ENCODE measurements around the gene CYP2S1. TPM values are rescaled to one million over a fixed set of nuclear protein-coding genes. Genes with fewer than 3 reads are reported as not detected.

The CYP2S1 gene
- total RNA-seq, 4 donors from 2014 or later, result 4.1 to 147 (median 67.1) TPM

DNA sequence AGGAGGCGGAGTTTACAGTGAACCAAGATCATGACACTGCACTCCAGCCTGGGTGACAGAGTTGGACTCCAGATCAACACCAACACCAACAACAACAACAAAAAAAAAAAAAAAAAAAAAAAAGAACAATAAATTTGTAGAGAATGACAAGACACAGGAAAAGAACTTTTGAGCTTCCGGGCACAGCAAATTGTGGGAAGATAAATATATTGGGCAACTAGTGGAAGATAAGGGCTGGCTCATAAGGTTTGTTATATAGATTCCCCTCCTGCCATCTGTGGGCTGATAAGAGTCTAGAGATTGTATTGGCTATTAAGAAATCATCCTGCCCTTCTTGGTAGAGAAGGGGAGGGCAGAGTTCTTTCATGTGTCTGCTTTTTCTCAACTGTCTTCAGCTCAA lies 33.1 kb upstream of the CYP2S1 start:
- Histone ChIP-seq H3K27me3 (no peaks in the 10 kb centered on the region), H3K27ac (peak overlapping the region in 2 of 4 donors; percentile 74 to 83), H3K4me1 (peaks cover 0 to 5% (median 0%) of the 10 kb centered on the region in 4 donors), H3K9me3 (no peaks in the 10 kb centered on the region), H3K36me3 (no peaks in the 10 kb centered on the region), H3K4me3 (no peak overlapping the region)
- TF ChIP-seq, protein P1, sequence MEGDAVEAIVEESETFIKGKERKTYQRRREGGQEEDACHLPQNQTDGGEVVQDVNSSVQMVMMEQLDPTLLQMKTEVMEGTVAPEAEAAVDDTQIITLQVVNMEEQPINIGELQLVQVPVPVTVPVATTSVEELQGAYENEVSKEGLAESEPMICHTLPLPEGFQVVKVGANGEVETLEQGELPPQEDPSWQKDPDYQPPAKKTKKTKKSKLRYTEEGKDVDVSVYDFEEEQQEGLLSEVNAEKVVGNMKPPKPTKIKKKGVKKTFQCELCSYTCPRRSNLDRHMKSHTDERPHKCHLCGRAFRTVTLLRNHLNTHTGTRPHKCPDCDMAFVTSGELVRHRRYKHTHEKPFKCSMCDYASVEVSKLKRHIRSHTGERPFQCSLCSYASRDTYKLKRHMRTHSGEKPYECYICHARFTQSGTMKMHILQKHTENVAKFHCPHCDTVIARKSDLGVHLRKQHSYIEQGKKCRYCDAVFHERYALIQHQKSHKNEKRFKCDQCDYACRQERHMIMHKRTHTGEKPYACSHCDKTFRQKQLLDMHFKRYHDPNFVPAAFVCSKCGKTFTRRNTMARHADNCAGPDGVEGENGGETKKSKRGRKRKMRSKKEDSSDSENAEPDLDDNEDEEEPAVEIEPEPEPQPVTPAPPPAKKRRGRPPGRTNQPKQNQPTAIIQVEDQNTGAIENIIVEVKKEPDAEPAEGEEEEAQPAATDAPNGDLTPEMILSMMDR (IDR thresholded peaks at IDR 0.05), result no peak
- no peak for TF ChIP-seq POLR2A (IDR thresholded peaks at IDR 0.05)
- DNase-seq, result no peak

DNA sequence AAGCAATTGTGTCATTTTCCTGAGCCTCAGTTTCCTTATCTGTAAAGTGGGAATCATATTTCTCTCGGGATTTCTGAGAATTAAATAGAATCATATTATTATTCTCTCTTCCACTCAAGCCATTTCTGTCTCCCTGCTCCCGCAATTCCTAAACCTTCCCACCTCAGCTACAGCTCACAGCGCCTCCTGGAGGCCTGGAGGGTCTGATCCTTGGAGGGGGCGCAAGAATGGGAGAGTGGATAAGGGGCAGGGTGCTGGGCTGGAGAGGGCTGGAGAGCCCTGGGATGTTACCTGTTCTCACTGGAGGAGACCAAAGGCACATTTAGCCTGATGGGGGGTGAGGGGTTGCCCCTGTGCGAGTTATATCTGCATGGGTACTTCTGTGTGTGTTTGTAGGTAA lies 31.1 kb upstream of the CYP2S1 start:
- no peak for DNase-seq
- no peak overlapping the region for H3K4me3 ChIP-seq
- H3K36me3 ChIP-seq, result no peaks in the 10 kb centered on the region
- peaks cover 0 to 14% (median 2%) of the 10 kb centered on the region in 4 donors for H3K4me1 ChIP-seq
- H3K27ac ChIP-seq, result no peak overlapping the region
- H3K9me3 ChIP-seq, result no peaks in the 10 kb centered on the region
- TF ChIP-seq, protein P1 (IDR thresholded peaks at IDR 0.05), result no peak
- TF ChIP-seq POLR2A (IDR thresholded peaks at IDR 0.05), result no peak
- no peaks in the 10 kb centered on the region for H3K27me3 ChIP-seq

DNA sequence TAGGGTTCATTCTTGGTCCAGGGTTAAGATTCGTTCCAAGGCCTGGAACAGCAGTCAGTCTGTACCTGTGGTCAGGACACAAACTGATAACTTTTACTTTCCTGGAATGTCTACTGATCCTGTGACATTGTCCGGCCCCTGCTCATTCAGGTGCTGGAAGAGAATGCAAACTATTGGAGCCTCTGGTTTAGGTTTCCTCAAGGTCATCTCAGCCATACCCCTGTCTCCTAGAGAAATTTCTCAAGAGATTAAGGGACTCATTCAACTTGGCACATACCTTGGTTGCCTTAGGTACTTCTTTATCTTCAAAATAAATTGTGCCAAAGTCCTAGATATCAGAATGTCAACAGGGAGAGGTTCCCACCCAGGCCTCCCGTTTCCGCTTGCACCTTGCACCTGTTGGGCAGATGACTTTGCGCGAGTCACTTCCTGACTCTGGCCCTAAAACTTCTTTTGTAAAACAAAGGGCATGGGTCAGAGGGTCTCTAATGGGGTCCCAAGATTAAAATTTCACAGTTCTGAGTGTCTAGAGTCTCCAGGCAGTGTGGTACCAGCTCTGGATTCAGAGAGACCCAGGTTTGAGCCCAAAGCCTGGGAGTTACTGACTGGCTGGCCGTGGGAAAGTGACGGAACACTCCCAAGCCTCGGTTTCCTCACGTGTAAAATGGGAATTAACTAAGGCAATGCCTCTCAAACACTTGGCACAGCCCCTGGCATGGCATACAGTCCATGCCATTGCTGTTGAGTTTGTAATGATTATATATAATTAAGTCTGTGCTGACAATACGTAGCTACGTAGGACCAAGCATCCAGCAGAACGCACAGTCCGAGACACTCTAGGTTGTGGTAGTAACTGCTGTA lies 25.8 kb upstream of the CYP2S1 start:
- H3K9me3 ChIP-seq, result no peaks in the 10 kb centered on the region
- no peaks in the 10 kb centered on the region for H3K27me3 ChIP-seq
- H3K4me3 ChIP-seq, result no peak overlapping the region
- H3K4me1 ChIP-seq, result peaks cover 0 to 9% (median 2%) of the 10 kb centered on the region in 4 donors
- H3K27ac ChIP-seq, result peak overlapping the region in 3 of 4 donors; percentile 66 to 90 (median 90)
- TF ChIP-seq, protein P1 (IDR thresholded peaks at IDR 0.05), result no peak
- no peak for TF ChIP-seq POLR2A (IDR thresholded peaks at IDR 0.05)
- peak in 2 of 3 donors; percentile 86 to 88 for DNase-seq
- no peaks in the 10 kb centered on the region for H3K36me3 ChIP-seq

DNA sequence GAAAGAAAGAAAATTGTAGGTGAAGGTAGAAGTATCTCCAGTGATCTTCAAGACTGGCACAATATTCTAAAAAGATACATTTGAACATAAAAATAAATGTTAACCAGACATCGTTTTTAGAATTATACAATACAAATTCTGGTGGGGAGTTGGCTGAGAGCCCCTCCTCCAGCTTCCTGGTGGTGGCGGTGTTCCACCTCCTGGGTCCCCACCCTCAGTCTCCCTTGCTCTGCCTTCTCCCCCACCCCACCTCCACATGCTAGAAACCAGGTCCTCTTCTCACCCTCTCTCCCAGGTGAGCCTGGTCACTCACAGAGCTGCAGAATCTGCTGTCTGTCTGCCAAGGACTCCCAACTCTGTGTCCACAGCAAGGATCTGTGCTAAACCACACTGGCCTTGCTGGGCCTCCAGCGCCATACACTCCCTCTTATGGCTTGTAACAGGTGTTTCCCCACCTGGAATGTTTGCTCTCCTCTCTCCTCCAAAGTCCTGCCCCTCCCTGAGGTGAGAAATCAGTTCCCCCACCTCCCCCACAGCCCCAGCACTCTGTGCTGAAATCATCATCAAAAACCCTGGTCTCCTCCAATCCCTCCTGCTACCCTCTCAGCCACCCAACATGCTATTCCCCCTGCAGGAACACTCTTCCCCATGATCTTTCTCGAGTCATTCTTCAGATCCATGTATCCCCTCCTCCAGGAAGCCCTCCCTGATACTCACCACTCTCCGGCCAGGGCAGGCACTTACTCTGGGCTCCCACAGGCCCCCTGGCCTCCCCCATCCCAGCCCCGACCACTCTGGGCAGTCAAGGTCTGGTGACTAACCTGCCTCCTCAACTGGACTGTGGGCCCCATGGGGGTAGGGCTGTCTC lies 20.5 kb upstream of the CYP2S1 start:
- Histone ChIP-seq H3K27me3 (no peaks in the 10 kb centered on the region), H3K9me3 (no peaks in the 10 kb centered on the region), H3K36me3 (no peaks in the 10 kb centered on the region), H3K4me1 (peaks cover 0 to 22% (median 0%) of the 10 kb centered on the region in 4 donors), H3K4me3 (no peak overlapping the region), H3K27ac (peak overlapping the region in 3 of 4 donors; percentile 27 to 67 (median 59))
- TF ChIP-seq POLR2A (IDR thresholded peaks at IDR 0.05), result no peak
- TF ChIP-seq, protein P1 (IDR thresholded peaks at IDR 0.05), result no peak
- no peak for DNase-seq

DNA sequence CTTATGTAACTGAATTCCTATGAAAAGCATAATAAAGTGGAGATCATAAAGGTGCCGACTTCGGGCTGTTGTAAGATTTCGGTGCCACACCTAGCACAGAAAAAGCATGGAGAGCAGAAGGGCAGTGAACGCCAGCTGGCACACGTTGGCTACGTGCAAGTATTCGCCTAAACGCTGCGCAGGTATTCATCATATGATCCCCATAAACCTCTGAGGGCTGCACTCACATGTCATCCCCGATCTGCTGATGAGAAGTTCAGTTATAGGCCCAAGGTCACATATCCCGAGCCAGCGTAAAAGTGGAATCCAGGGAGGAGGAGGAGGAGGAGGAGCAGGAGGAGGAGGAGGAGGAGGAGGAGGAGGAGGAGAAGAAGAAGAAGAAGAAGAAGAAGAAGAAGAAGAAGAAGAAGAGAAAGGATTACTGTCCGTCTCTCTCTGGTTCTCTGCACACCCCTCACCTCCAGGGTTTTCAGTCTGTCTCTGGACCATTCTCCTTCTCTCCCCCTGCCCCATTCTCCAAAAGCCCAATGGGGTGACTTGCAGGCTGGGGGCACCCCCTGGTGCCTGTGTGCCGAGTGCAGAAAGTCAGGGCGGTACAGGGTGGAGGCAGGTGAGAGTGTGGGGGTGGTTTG lies 18.6 kb upstream of the CYP2S1 start:
- Histone ChIP-seq H3K27ac (peak overlapping the region in 2 of 4 donors; percentile 55 to 70), H3K36me3 (no peaks in the 10 kb centered on the region), H3K9me3 (no peaks in the 10 kb centered on the region), H3K27me3 (no peaks in the 10 kb centered on the region), H3K4me1 (peaks cover 0 to 22% (median 0%) of the 10 kb centered on the region in 4 donors), H3K4me3 (no peak overlapping the region)
- no peak for TF ChIP-seq POLR2A (IDR thresholded peaks at IDR 0.05)
- TF ChIP-seq, protein P1 (IDR thresholded peaks at IDR 0.05), result no peak
- peak in 2 of 3 donors; percentile 81 to 82 for DNase-seq

Data from Peyer's patch (tissue), 4 donors.